ENCODE results near the gene SUGCT. TPM values are rescaled to one million over a fixed set of nuclear protein-coding genes. Genes with fewer than 3 reads are reported as not detected.

Gene SUGCT
- total and polyA plus RNA-seq, 7 donors = 2.4 to 7.3 (median 3.2) TPM

GRCh38 chr7:40369641-40370277 lies 235.0 kb downstream of the SUGCT start:
- WGBS, 3 donors = 74 to 77% (median 75%) methylated on average over 5 of the region's 5 CpGs
- H3K27me3 ChIP-seq (ENCODE audit: insufficient read depth in 3 of 3, low read length in 2 of 3) = no peaks in the 10 kb centered on the region
- H3K4me3 ChIP-seq = no peak overlapping the region
- no peaks in the 10 kb centered on the region for H3K4me1 ChIP-seq
- intact Hi-C loops (cut with DNase I) = no loop called here
- DNase-seq = no peak
- no peaks in the 10 kb centered on the region for H3K9me3 ChIP-seq
- no peak for TF ChIP-seq CTCF (IDR thresholded peaks at IDR 0.05)
- H3K36me3 ChIP-seq (ENCODE audit: insufficient read depth in 1 of 2, low read depth in 1 of 2) = no peaks in the 10 kb centered on the region
- H3K27ac ChIP-seq = no peak overlapping the region
- ATAC-seq = no peak

- DNase-seq (no peak), ATAC-seq (no peak)
- no peak for TF ChIP-seq CTCF (IDR thresholded peaks at IDR 0.05)
- Histone ChIP-seq H3K9me3 (no peaks in the 10 kb centered on the region), H3K27me3 (ENCODE audit: insufficient read depth in 3 of 3, low read length in 2 of 3) (no peaks in the 10 kb centered on the region), H3K27ac (no peak overlapping the region), H3K4me1 (no peaks in the 10 kb centered on the region), H3K4me3 (no peak overlapping the region), H3K36me3 (ENCODE audit: insufficient read depth in 1 of 2, low read depth in 1 of 2) (no peaks in the 10 kb centered on the region)
- intact Hi-C loops (cut with DNase I) = no loop called here
- WGBS, 3 donors = 82 to 93% (median 86%) methylated on average over 4 of the region's 4 CpGs
Measured at GRCh38 chr7:40371806-40372440, 237.1 kb downstream of the SUGCT start.

GRCh38 chr7:40374575-40374974 lies 239.8 kb downstream of the SUGCT start:
- Histone ChIP-seq H3K27me3 (ENCODE audit: insufficient read depth in 3 of 3, low read length in 2 of 3) (no peaks in the 10 kb centered on the region), H3K36me3 (ENCODE audit: insufficient read depth in 1 of 2, low read depth in 1 of 2) (no peaks in the 10 kb centered on the region), H3K4me3 (no peak overlapping the region), H3K9me3 (no peaks in the 10 kb centered on the region), H3K27ac (no peak overlapping the region), H3K4me1 (no peaks in the 10 kb centered on the region)
- no peak for ATAC-seq
- 86 to 95% (median 94%) methylated on average over 2 of the region's 2 CpGs for WGBS, 3 donors
- DNase-seq = no peak
- TF ChIP-seq CTCF (IDR thresholded peaks at IDR 0.05) = no peak
- intact Hi-C loops (cut with DNase I) = no loop called here

- H3K4me1 ChIP-seq = no peaks in the 10 kb centered on the region
- no peak overlapping the region for H3K4me3 ChIP-seq
- WGBS, 3 donors = 91 to 95% (median 95%) methylated on average over 4 of the region's 4 CpGs
- intact Hi-C loops (cut with DNase I) = no loop called here
- no peaks in the 10 kb centered on the region for H3K9me3 ChIP-seq
- no peak for DNase-seq
- TF ChIP-seq CTCF (IDR thresholded peaks at IDR 0.05) = no peak
- H3K27me3 ChIP-seq (ENCODE audit: insufficient read depth in 3 of 3, low read length in 2 of 3) = no peaks in the 10 kb centered on the region
- no peak overlapping the region for H3K27ac ChIP-seq
- no peaks in the 10 kb centered on the region for H3K36me3 ChIP-seq (ENCODE audit: insufficient read depth in 1 of 2, low read depth in 1 of 2)
- ATAC-seq = no peak
Measured at GRCh38 chr7:40380111-40380510, 245.3 kb downstream of the SUGCT start.
